GM21723 (cell line): Measurements from ENCODE around the gene CNNM2.
"Not testable (repeated sequence)": the region's sequence is repeated elsewhere in the genome, so short reads cannot be mapped to it uniquely, and the experiment has no call there.

ENCODE experiments used
- ATAC-seq: cut with Tn5 transposase; IDR thresholded peaks from one replicate; pipeline ENCODE4 v1.9.1; 2021; ENCODE audit warnings: mild to moderate bottlenecking, moderate library complexity; ENCODE audit not compliant: unreplicated experiment

Gene CNNM2

DNA sequence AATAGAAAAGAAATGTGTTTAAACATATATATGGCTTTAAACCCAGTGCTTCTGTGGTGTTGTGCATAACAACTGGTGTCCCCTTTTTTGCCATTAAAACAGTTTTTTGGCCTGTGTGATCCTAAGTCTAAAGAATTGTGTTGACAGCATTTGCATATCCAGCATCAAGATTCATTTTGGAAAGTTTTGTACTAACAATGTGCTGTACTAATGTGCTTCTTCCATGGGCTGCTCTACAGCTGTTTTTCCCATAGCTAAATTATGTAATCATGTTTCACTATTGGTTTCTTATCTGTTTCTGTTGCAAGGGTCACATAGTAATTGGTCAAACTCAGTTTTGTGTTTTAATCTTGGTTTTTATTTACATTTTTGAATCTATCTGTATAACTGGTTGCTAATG lies 5.5 kb downstream of the CNNM2 start:
- no peak for ATAC-seq

DNA sequence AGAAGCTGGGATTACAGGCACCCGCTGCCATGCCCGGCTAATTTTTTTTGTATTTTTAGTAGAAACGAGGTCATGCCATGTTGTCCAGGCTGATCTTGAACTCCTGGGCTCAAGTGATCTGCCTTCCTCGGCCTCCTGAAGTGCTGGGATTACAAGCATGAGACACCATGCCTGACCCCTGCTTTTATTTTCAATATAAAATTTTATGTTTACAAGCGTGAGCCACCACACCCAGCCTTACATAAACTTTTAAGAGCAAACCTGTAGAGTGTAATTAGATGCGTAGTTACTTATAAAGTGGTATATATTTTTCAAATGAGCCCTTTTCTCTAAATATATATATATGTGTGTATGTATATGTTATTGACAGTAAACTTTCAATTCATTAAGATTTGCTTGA lies 8.7 kb downstream of the CNNM2 start:
- ATAC-seq = no peak

DNA sequence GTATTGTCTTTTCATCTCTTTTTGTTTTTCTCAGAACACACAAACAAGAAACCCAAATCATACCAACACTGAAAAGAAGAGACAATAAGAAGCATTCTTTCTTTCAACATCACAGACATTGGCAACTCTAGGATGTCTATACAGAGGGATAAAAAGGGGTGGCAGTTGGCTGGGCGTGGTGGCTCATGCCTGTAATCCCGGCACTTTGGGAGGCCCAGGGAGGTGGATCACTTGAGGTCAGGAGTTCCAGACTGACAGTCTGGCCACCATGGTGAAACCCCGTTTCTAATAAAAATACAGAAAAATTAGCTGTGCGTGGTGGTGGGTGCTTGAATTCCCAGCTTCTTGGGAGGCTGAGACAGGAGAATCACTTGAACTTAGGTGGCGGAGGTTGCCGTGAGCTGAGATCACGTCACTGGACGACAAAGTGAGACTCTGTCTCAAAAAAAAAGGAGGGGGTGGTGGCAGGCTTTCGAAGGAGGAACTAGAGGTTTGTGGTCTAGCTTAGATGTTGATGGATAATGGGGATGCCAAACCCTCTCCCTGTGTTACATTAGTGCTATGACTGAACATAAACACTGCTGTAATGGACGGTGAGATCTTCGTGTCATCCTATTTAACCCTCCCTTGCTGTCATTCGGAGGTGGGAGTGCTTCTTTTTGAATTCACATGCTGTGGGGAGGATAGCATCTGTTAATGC lies 9.4 kb downstream of the CNNM2 start:
- no peak for ATAC-seq

- ATAC-seq = not testable (repeated sequence)
Observed at GRCh38 chr10:102928442-102928841, 10.3 kb downstream of the CNNM2 start.

DNA sequence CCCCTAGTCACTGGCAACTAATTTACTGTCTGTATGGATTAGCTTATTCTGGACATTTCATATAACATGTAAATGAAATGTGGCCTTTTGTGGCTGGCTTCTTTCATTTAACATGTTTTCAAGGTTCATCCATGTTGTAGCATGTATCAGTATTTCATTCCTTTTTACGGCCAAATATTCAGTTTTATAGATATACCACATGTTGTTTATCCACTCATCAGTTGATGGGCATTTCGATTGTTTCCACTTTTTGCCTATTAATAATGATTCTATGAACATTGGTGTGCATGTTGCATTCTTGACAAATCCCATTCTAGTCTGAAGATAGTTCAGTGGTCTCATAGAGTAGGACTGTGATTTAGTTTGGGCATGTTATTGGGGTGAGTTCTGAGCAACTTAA lies 12.6 kb downstream of the CNNM2 start:
- no peak for ATAC-seq

DNA sequence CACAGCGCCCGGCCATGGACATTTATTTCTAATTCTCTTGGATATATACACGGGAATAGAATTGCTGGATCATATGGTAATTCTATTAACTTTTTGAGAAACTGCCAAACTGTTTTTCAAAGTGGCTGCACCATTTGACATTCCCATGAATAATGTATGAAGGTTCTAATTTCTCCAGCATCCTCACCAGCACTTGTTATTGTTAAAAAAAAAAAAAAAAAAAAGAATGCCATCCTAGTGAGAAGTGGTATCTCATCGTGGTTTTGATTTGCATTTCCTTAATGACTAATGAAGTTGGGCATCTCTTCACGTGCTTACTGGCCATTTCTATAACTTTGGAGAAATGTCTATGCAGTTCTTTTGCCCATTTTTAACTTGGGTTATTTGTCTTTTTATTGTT lies 13.5 kb downstream of the CNNM2 start:
- no peak for ATAC-seq

DNA sequence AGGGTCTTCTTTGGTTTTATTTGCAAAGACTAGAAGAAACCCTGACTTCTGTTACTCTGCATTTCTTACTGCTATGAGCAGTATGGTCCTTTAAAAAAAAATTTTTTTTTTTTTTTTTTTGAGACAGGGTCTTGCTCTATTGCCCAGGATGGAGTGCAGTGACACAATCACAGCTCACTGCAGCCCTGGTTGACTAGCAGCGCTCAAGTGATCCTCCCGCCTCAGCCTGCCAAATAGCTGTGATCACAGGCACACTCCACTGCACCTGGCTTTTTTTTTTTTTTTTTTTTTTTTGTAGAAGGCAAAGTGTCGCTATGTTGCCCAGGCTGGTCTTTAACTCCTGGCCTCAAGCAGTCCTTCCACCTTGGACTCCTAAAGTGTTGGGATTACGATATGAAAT lies 17.4 kb downstream of the CNNM2 start:
- ATAC-seq = no peak

- ATAC-seq = no peak
Observed at GRCh38 chr10:102935939-102936605, 18.0 kb downstream of the CNNM2 start.

GRCh38 chr10:102941401-102941800 lies 23.3 kb downstream of the CNNM2 start:
- no peak for ATAC-seq

GRCh38 chr10:102945449-102945848 lies 27.4 kb downstream of the CNNM2 start:
- no peak for ATAC-seq

DNA sequence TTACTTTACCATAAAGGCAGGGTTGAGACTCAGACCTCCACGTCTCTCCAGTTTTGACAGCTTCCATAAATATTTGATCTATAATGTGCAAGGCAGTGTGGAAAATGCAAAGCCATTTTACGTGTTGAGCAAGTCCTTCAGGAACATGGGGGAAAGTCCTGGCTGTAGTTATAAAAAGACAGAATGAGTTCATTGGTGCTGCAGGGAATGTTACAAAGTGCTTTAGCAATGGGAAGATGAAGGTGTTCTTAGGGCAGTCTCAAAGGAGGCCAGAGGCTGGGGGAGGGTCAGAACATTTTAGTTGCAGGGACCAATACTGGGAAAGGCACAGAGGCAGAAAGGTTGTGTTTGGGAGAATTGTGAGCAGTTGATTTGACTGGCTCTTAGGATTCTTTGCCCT lies 27.9 kb downstream of the CNNM2 start:
- ATAC-seq = no peak

DNA sequence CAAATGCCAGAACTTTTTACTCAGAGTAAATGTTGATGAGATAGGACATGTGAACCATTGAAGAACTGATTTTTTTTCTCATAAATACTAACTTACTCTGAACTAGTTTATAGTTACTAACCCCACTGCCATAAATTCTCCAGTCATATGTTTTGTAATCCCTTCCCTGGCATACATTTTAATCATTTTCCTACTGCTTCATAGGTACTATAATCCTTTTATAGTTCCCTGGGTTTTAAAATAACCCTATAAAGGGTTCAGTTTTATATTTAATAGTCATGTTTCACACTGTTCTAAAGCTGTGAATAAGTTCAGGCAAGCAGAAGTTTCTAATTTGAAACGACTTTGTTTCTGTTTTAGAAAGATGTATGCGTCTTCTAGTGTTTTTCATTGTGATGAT lies 28.9 kb downstream of the CNNM2 start:
- ATAC-seq = no peak

DNA sequence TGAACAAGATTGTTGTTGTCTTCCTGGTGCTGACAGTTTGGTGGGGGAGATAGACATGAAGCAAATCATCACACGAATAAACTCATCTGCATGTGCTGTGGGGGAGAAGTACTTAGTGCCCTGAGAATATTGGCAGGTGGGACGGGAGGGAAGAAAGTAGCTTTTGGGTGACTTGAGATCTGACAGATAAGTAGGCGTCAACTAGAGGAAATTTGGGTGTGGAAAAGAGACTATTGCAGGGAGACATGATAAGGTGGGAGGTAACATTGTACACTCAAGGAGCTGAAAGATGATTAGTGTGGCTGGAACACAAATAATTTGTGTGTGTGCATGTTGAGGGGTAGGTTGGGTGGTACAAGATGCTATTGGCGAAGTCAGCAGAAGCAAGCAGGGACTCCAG lies 30.1 kb downstream of the CNNM2 start:
- ATAC-seq = no peak

GRCh38 chr10:102948786-102949185 lies 30.7 kb downstream of the CNNM2 start:
- ATAC-seq = no peak

- ATAC-seq = no peak
Observed at GRCh38 chr10:102949916-102950315, 31.8 kb downstream of the CNNM2 start.

GRCh38 chr10:102951316-102951715 lies 33.2 kb downstream of the CNNM2 start:
- ATAC-seq = no peak

DNA sequence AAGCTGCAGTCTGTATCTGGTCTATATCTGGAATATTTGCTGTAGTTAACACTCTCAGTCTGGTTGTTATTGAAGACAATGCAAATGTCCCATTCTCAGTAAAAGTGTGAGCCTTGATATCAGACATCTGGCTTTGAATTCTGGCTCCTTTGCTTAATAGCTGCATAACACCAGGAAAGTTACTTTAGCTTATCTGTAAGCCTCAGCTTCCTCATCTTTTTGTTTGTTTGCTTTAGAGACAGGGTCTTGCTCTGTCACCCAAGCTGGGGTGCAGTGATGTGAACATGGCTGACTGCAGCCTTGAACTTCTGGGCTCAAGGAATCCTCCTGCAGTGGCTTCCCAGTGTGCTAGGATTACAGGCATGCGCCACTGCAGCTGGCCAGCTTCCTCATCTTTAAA lies 41.3 kb downstream of the CNNM2 start:
- ATAC-seq = no peak

- no peak for ATAC-seq
Observed at GRCh38 chr10:102960157-102960556, 42.1 kb downstream of the CNNM2 start.

DNA sequence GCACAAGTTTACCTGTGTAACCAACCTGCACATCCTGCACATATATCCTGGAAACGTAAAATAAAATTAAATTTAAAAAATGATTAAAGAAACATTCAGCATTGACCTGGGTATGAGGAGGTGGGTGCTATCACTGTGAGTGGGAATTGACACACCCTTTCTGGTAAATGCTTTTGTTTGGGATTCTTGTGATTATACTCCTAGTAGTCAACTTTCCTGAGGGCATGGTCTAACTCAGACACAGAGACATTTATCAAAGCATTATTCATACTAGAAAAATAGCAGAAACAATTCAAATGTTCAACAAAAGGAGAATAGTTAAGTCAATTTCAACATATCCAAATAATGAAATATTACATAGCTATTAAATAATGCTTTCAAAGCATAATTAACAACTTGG lies 44.2 kb downstream of the CNNM2 start:
- no peak for ATAC-seq

- no peak for ATAC-seq
Observed at GRCh38 chr10:102962951-102963755, 45.1 kb downstream of the CNNM2 start.

GRCh38 chr10:102963756-102964025 lies 45.6 kb downstream of the CNNM2 start:
- ATAC-seq = no peak

GRCh38 chr10:102964064-102964463 lies 46.0 kb downstream of the CNNM2 start:
- not testable (repeated sequence) for ATAC-seq
